HepG2 (cell line): ENCODE results near the gene ELOVL5. TPM values are rescaled to one million over a fixed set of nuclear protein-coding genes. Genes with fewer than 3 reads are reported as not detected.

Experiments
- AGO1 ChIP-seq: fragments of 200-400 bp; formaldehyde crosslinking; IDR thresholded peaks from 2 replicates; pipeline ENCODE4 v1.6.1; 2017; ENCODE audit warnings: mild to moderate bottlenecking, low read depth, low read length, moderate library complexity; ENCODE audit not compliant: poor library complexity, severe bottlenecking
- BATF2 ChIP-seq: sonication (generic); formaldehyde crosslinking; IDR thresholded peaks from 2 replicates; pipeline ENCODE4 v1.8.0; 2022; ENCODE audit warnings: mild to moderate bottlenecking, missing genetic modification reagents, moderate library complexity
- HDAC2 ChIP-seq: sonication (generic); formaldehyde crosslinking; IDR thresholded peaks from 2 replicates; pipeline ENCODE4 v1.4.0; 2020; ENCODE audit warnings: missing genetic modification reagents
- HNRNPLL ChIP-seq: fragments of 200-400 bp; formaldehyde crosslinking; IDR thresholded peaks from 2 replicates; pipeline ENCODE4 v1.6.1; 2017; ENCODE audit warnings: mild to moderate bottlenecking, low read depth, low read length; ENCODE audit not compliant: poor library complexity, severe bottlenecking
- KAT8 ChIP-seq: IDR thresholded peaks from 2 replicates; pipeline ENCODE4 v1.6.1; 2016; ENCODE audit warnings: missing genetic modification reagents, missing compliant biosample characterization
- KLF9 ChIP-seq: IDR thresholded peaks from 2 replicates; pipeline ENCODE4 v1.6.1; 2016; ENCODE audit warnings: low read depth
- PAX8 ChIP-seq: sonication (generic); formaldehyde crosslinking; IDR thresholded peaks from 2 replicates; pipeline ENCODE4 v1.8.0; 2022; ENCODE audit warnings: mild to moderate bottlenecking, missing genetic modification reagents, borderline replicate concordance
- PRDM10 ChIP-seq: sonication (generic); formaldehyde crosslinking; IDR thresholded peaks from 2 replicates; pipeline ENCODE4 v1.4.0; 2020; ENCODE audit warnings: low read depth, missing genetic modification reagents
- RARA ChIP-seq: IDR thresholded peaks from 2 replicates; pipeline ENCODE4 v1.6.1; 2016; ENCODE audit warnings: missing genetic modification reagents, missing compliant biosample characterization
- SOX13 ChIP-seq, 3 experiments: fragments of 450-650 bp in 1 of 3; sonication (generic) in 1 of 3; formaldehyde crosslinking in 1 of 3; IDR thresholded peaks in 2 of 3; conservative IDR thresholded peaks in 1 of 3; 2 replicates each; pipeline versions ENCODE4 v1.5.0 to v1.6.1; 2016 to 2020; ENCODE audit warnings: antibody characterized with exemption in 1 of 3, mild to moderate bottlenecking in 1 of 3, missing compliant biosample characterization in 1 of 3, missing genetic modification reagents in 1 of 3, moderate library complexity in 1 of 3
- TGIF2 ChIP-seq: IDR thresholded peaks from 2 replicates; pipeline ENCODE4 v1.6.1; 2016; ENCODE audit warnings: control low read depth, missing compliant biosample characterization
- ZIK1 ChIP-seq: sonication (generic); formaldehyde crosslinking; IDR thresholded peaks from 2 replicates; pipeline ENCODE4 v1.5.0; 2020; ENCODE audit warnings: mild to moderate bottlenecking, low read depth, missing genetic modification reagents, borderline replicate concordance
- ZNF710 ChIP-seq: sonication (generic); formaldehyde crosslinking; IDR thresholded peaks from 2 replicates; pipeline ENCODE4 v1.5.0; 2020; ENCODE audit warnings: mild to moderate bottlenecking, missing genetic modification reagents, borderline replicate concordance
- polyA plus RNA-seq, 8 experiments: library from polyadenylated mRNA; depleted of rRNA in 3 of 8; stranded (reverse) in 7 of 8; unstranded in 1 of 8; fragments of >200 nt; fragmentation: Illumina TruSeq in 4 of 8; extraction: Trizol in 4 of 8; gene quantifications; 2 replicates each; pipeline versions ENCODE4 v1.2.1 to v1.2.3, GENCODE V29; 2011 to 2016; ENCODE audit warnings: low read depth in 4 of 8, missing spikeins in 1 of 8, mixed read lengths in 1 of 8; ENCODE audit not compliant: insufficient read depth in 1 of 8
- total RNA-seq, 5 experiments: library from RNA; depleted of rRNA; stranded (reverse); fragments of >200 nt; fragmentation: Illumina TruSeq; extraction: Trizol; gene quantifications; 2 replicates each; pipeline ENCODE4 v1.2.3, GENCODE V29; 2016; ENCODE audit warnings: low read depth in 1 of 5
- TF ChIP-seq, protein P1 (sequence below): sonication (generic); formaldehyde crosslinking; IDR thresholded peaks from 2 replicates; pipeline ENCODE4 v1.5.1; 2020; ENCODE audit warnings: mild to moderate bottlenecking, moderate library complexity, missing genetic modification reagents
- TF ChIP-seq, protein P2 (sequence below): sonication (generic); formaldehyde crosslinking; IDR thresholded peaks from 2 replicates; pipeline ENCODE4 v1.4.0; 2020; ENCODE audit warnings: missing genetic modification reagents

ELOVL5 gene
- total and polyA plus RNA-seq, 2 of the 13 experiments (the other 11 are each of a cell fraction or from before 2014, with no cell fraction given), result 50.1 to 72.4 TPM

DNA sequence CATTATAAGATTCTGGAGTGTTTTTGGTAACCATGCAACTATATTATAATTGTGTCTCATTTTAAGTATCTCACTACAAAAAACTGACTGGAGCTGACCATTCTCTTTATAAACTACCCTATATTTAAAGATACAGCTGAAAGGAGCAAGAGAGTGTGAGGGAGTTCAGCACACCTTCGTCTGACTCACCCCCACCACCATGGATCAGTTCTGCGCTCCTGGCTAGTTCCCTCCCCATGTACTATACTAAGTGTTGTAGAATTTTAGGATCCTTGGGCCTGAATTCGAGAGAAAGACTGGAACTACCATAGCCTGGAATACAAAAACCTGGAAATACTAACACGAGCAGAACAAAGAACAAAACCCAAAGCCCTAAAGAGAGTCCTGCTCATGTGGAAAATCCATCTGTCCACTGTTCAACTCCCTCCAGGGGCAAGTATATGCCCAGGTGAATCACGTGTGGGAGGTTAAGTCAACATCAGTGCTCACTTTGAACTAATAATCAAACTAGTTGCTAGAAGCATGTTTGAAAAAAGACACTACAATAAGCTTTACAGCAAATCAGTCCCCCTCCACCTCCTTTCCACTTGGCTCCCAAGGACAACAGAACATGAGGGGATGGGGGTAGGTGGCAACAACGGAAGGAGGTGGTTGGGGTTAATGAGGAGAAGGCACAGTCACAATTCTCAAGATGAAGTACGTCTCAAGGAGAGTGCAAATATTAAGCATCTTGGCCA is 46.8 kb downstream of the ELOVL5 start (continued):
- TF ChIP-seq PRDM10 (CRISPR knock-in tag), result no peak
- no peak for TF ChIP-seq HNRNPLL
- TF ChIP-seq KAT8 (CRISPR knock-in tag), result no peak; the same call in 1 of the 2 replicates
- TF ChIP-seq RARA (CRISPR knock-in tag), result peak; percentile 77
- TF ChIP-seq, protein P1, sequence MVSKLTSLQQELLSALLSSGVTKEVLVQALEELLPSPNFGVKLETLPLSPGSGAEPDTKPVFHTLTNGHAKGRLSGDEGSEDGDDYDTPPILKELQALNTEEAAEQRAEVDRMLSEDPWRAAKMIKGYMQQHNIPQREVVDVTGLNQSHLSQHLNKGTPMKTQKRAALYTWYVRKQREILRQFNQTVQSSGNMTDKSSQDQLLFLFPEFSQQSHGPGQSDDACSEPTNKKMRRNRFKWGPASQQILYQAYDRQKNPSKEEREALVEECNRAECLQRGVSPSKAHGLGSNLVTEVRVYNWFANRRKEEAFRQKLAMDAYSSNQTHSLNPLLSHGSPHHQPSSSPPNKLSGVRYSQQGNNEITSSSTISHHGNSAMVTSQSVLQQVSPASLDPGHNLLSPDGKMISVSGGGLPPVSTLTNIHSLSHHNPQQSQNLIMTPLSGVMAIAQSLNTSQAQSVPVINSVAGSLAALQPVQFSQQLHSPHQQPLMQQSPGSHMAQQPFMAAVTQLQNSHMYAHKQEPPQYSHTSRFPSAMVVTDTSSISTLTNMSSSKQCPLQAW (CRISPR knock-in tag), result no peak
- TF ChIP-seq HDAC2 (CRISPR knock-in tag), result peak; percentile 72
- TF ChIP-seq KLF9, result no peak
- no peak for TF ChIP-seq PAX8
- TF ChIP-seq AGO1, result no peak
- TF ChIP-seq, protein P2, sequence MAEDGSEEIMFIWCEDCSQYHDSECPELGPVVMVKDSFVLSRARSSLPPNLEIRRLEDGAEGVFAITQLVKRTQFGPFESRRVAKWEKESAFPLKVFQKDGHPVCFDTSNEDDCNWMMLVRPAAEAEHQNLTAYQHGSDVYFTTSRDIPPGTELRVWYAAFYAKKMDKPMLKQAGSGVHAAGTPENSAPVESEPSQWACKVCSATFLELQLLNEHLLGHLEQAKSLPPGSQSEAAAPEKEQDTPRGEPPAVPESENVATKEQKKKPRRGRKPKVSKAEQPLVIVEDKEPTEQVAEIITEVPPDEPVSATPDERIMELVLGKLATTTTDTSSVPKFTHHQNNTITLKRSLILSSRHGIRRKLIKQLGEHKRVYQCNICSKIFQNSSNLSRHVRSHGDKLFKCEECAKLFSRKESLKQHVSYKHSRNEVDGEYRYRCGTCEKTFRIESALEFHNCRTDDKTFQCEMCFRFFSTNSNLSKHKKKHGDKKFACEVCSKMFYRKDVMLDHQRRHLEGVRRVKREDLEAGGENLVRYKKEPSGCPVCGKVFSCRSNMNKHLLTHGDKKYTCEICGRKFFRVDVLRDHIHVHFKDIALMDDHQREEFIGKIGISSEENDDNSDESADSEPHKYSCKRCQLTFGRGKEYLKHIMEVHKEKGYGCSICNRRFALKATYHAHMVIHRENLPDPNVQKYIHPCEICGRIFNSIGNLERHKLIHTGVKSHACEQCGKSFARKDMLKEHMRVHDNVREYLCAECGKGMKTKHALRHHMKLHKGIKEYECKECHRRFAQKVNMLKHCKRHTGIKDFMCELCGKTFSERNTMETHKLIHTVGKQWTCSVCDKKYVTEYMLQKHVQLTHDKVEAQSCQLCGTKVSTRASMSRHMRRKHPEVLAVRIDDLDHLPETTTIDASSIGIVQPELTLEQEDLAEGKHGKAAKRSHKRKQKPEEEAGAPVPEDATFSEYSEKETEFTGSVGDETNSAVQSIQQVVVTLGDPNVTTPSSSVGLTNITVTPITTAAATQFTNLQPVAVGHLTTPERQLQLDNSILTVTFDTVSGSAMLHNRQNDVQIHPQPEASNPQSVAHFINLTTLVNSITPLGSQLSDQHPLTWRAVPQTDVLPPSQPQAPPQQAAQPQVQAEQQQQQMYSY (CRISPR knock-in tag), result peak; percentile 97
- TF ChIP-seq TGIF2 (CRISPR knock-in tag), result 0 out of 2 replicates have a peak, but pooled peaks have one; percentile 64
- TF ChIP-seq BATF2, result no peak
- no peak for TF ChIP-seq ZNF710 (CRISPR knock-in tag)
- TF ChIP-seq SOX13 (IDR thresholded peaks at IDR 0.05), result peak; percentile 80
- peak in 1 of 2 experiments; percentile 97; a peak in 2 of 4 replicates for TF ChIP-seq SOX13 (CRISPR knock-in tag; conservative IDR thresholded peaks at IDR 0.05 in 1 of 2, IDR thresholded peaks at IDR 0.05 in 1 of 2)
- no peak for TF ChIP-seq ZIK1 (CRISPR knock-in tag)
